ENCODE data around the gene NPDC1. TPM values are rescaled to one million over a fixed set of nuclear protein-coding genes. Genes with fewer than 3 reads are reported as not detected.

Gene NPDC1
- total RNA-seq, 1 donor from 2014 or later, result 61.1 TPM

DNA sequence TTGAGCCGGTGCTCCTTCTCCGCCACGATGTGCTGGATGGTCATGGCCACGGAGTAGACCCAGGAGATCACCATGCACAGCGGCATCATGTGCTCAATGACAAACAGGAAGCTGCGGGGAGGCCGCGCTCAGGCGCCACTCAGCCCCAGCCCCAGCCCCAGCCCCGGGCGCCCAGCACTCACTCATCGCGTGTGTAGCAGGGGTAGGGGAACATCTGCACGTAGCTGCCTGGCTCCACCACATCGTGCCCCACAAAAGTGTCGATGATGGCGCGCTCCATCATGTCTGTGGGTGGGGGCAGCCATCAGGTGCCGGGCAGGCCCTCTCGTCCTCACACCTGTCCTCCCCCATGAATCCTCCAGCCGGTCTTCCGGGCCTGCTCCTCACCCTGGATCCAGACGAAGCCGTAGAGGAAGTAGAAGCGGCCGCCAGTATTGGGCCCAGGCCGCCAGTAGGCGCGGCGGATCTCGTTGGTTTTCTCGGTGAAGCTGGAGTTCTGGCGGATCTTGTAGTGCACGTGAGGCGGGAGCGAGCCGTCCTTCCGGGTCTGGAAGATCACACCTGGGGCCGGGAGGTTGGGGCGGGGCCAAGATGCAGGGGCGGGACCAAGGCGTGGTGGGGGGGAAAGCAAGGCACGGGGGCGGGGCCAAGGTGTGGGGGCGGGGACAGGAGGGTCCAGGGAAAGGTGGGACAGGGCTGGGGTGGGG lies 28.0 kb downstream of the NPDC1 start:
- Mint-ChIP-seq H3K9me3 (no peaks in the 10 kb centered on the region), H3K27ac (ENCODE audit: unreplicated experiment) (no peak overlapping the region), H3K4me1 (peaks cover under 1% of the 10 kb centered on the region), H3K36me3 (ENCODE audit: low read depth) (no peaks in the 10 kb centered on the region), H3K4me3 (no peak overlapping the region), H3K27me3 (ENCODE audit: low read depth) (no peaks in the 10 kb centered on the region)
- no peak for DNase-seq (ENCODE audit: low read depth, low spot score)
- TF ChIP-seq, protein P1, sequence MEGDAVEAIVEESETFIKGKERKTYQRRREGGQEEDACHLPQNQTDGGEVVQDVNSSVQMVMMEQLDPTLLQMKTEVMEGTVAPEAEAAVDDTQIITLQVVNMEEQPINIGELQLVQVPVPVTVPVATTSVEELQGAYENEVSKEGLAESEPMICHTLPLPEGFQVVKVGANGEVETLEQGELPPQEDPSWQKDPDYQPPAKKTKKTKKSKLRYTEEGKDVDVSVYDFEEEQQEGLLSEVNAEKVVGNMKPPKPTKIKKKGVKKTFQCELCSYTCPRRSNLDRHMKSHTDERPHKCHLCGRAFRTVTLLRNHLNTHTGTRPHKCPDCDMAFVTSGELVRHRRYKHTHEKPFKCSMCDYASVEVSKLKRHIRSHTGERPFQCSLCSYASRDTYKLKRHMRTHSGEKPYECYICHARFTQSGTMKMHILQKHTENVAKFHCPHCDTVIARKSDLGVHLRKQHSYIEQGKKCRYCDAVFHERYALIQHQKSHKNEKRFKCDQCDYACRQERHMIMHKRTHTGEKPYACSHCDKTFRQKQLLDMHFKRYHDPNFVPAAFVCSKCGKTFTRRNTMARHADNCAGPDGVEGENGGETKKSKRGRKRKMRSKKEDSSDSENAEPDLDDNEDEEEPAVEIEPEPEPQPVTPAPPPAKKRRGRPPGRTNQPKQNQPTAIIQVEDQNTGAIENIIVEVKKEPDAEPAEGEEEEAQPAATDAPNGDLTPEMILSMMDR (conservative IDR thresholded peaks at IDR 0.05), result no peak

DNA sequence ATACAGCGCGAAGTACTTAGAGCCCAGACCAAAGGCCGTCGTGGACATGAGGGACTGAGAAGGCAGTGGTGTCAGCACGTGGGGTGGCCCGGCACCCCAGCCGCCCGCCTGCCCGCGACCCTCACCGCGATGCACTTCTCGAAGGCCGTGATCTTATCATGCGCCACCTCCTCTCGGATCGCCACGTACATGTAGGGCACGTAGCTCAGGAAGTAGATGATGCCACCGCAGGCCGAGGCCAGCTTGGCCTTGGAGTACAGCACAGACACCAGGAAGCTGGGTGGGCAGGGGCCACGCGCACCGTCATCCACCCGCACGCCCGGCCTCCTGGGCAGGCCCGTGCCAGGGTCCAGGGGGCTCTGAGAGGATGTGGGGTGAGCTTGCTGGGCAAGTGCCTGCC lies 28.9 kb downstream of the NPDC1 start:
- Mint-ChIP-seq H3K27ac (ENCODE audit: unreplicated experiment) (no peak overlapping the region), H3K36me3 (ENCODE audit: low read depth) (no peaks in the 10 kb centered on the region), H3K4me1 (no peaks in the 10 kb centered on the region), H3K9me3 (no peaks in the 10 kb centered on the region), H3K4me3 (no peak overlapping the region), H3K27me3 (ENCODE audit: low read depth) (no peaks in the 10 kb centered on the region)
- TF ChIP-seq, protein P1 (conservative IDR thresholded peaks at IDR 0.05), result no peak
- DNase-seq (ENCODE audit: low read depth, low spot score), result no peak

DNA sequence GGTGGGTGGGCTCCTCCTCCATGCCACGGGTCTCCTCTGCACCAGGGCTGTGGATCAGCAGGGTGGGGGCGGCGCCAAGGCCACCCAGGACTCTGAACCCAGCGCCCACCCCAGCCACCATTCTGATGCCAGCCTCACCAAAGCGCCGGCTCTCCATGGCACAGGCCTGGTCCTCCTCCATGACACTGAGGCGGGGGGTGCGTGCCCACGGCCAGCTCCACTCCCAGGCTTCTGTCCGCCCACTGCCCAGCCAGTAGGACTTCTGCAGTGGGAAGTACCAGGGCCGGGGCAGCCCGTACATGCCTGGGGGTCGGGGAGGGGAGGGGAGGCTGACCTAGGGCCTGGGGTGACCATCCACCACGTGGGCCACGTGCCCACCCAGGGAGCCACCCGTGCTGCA lies 29.5 kb downstream of the NPDC1 start:
- TF ChIP-seq, protein P1 (conservative IDR thresholded peaks at IDR 0.05), result no peak
- no peak for DNase-seq (ENCODE audit: low read depth, low spot score)
- Mint-ChIP-seq H3K9me3 (no peaks in the 10 kb centered on the region), H3K27ac (ENCODE audit: unreplicated experiment) (no peak overlapping the region), H3K27me3 (ENCODE audit: low read depth) (no peaks in the 10 kb centered on the region), H3K4me1 (no peaks in the 10 kb centered on the region), H3K36me3 (ENCODE audit: low read depth) (no peaks in the 10 kb centered on the region), H3K4me3 (no peak overlapping the region)

DNA sequence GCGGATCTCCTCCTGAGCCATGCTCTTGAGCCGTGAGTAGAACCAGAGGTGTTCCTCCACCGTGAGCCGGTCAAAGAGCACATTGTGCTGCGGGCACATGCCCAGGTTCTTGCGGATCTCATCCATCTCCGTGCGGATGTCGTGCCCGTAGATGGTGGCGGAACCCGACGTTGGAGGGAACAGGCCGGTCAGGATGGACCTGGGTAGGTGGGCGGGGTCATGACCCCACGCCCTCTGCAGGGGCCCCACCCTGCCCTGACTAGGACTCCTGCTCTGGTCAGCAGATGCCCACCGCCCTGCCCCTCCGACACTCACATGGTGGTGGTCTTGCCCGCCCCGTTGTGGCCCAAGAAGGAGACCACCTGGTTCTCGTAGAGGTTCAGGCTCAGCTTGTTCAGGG lies 30.0 kb downstream of the NPDC1 start:
- no peak overlapping the region for H3K4me3 Mint-ChIP-seq
- no peaks in the 10 kb centered on the region for H3K9me3 Mint-ChIP-seq
- H3K36me3 Mint-ChIP-seq (ENCODE audit: low read depth), result no peaks in the 10 kb centered on the region
- TF ChIP-seq, protein P1 (conservative IDR thresholded peaks at IDR 0.05), result no peak
- no peak overlapping the region for H3K27ac Mint-ChIP-seq (ENCODE audit: unreplicated experiment)
- no peaks in the 10 kb centered on the region for H3K4me1 Mint-ChIP-seq
- DNase-seq (ENCODE audit: low read depth, low spot score), result no peak
- H3K27me3 Mint-ChIP-seq (ENCODE audit: low read depth), result no peaks in the 10 kb centered on the region

DNA sequence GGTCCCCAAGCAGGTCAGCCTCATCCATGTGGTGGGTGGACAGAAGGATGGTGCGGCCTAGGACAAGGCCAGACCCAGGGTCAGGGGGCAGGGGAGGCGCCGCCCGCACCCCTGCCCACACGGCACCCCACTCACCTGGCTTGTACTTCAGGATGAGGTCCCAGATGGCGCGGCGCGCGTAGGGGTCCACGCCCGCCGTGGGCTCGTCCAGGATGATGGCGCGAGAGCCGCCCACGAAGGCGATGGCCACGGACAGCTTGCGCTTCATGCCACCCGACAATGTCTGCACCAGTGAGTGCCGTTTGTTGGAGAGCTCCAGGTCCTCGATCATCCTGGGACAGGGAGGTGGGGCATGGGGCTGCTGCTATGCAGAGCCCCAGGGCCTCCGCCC lies 30.4 kb downstream of the NPDC1 start:
- no peaks in the 10 kb centered on the region for H3K9me3 Mint-ChIP-seq
- H3K36me3 Mint-ChIP-seq (ENCODE audit: low read depth), result no peaks in the 10 kb centered on the region
- DNase-seq (ENCODE audit: low read depth, low spot score), result no peak
- no peaks in the 10 kb centered on the region for H3K4me1 Mint-ChIP-seq
- H3K27me3 Mint-ChIP-seq (ENCODE audit: low read depth), result no peaks in the 10 kb centered on the region
- H3K4me3 Mint-ChIP-seq, result no peak overlapping the region
- TF ChIP-seq, protein P1 (conservative IDR thresholded peaks at IDR 0.05), result no peak
- H3K27ac Mint-ChIP-seq (ENCODE audit: unreplicated experiment), result no peak overlapping the region

Data from neural crest cell (in vitro differentiated cells).